GM18507 (cell line): ENCODE results near the gene MAS1L.

ENCODE experiments used
- DNase-seq: peaks from one replicate; pipeline ENCODE4 v3.0.0; 2011; ENCODE audit warnings: low read depth; ENCODE audit not compliant: insufficient read length; ENCODE audit errors: extremely low spot score
- FAIRE-seq: peaks from 2 replicates; lab custom pipeline; 2011; peaks lifted over from hg19 to GRCh38; lab: Jason Lieb, UNC

MAS1L gene

DNA sequence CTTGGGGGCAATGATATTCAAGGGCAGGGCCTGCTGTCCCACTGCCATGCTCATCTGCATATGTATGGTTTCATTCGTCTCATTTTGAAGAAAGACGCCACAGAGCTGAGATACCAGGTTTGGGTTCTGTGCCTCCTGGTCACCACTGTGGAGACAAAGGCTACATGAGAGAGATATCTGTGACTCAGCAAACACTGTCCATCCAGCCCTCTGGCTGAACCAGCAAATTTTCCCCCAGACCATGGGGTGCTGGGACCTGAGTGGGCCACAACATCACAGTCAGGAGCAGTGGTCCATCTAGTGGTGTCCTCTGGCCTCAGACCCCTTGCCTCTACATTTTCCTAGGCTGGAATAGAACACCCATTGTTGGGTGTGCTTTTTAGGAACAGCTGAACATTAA, at the start of gene MAS1L:
MAS1L (minus strand) TSS at position 297 of the 400 bp plus-strand sequence; CDS start at position 243, 54 bp downstream.
- DNase-seq, result no peak
- no peak for FAIRE-seq

DNA sequence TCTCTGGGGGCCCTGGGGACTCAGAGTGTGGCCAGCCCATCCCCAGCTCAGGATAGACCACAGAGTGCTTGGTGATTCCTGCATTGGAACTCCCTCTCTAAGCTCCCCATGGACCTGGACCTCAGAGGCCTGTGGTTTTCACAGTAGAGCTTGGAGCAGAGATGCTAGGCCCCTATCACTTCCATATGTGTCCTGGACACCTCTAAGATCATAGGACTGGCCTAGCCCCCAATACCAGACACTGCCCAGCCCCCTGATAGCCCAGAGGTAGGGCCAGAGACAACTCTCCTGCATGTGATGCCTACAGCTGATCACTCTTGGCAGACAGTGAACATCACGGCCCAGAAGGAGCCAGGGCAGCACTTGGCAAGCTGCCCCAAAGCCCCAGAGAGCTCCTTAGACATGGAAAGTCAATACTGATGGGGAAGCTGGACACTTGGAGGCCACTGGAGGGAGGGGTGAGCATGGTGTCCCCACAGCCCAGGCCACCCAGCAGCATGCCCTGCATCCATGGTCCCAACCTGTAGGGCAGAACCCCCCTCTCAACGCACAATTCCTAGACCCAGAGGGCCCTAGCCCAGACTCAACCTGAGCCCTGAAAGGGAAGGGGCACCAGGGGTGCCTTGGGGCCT, 44.7 kb upstream of the MAS1L start:
- FAIRE-seq (no peak), DNase-seq (no peak)

GRCh38 chr6:29531668-29532067, 43.9 kb upstream of the MAS1L start:
- DNase-seq, result no peak
- FAIRE-seq, result no peak

DNA sequence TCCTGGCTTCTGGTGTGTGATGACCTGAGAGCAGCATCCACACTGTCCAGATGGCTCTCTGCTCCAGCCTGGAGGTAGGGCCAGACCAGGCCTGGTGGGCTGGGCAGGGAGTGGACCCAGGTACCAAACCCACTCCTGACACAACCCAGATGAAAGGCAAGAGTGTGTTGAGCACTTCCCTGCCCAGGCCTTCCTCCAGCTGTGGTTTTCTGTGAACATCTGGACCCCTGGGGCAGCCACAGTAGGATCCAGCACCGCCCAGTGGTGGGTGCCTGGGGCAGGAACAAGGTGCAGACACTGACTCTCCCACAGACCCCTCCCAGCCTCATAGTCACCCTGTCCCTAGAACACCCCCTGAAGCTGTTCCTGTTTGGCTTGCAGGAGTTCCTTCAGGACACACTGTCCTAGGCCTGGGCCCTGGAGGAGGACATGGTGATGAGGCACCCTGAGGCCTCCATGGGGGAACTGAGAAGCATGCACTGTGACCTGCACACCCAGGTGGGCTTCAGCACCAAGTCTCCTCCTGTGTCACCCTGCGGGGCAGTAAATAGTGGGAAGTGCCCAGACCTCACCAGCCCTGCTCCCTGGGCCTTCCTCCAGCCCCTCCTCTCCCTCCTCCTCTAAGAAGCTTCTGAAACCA, 43.0 kb upstream of the MAS1L start:
- DNase-seq (no peak), FAIRE-seq (no peak)

DNA sequence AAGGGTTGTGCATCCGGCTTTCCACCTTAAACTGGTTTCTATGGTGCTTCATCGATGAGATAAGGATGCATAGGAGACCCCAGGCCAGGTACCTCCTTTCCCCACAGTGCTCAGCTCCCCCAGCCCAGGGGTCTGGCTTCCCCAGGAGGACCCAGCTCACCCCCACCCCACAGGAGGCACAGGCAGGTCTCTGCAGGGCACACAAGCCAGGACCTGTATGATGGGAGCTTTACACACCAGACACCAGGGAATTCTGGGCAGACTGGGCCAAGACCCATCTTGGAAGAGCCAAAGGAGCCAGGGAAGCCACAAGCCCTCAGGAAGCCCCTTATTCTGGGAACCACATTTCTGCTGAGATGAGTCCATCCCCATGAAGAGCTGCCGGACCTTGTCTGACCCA, 42.2 kb upstream of the MAS1L start:
- FAIRE-seq, result no peak
- no peak for DNase-seq

GRCh38 chr6:29528988-29529560, 41.3 kb upstream of the MAS1L start:
- FAIRE-seq (no peak), DNase-seq (no peak)

DNA sequence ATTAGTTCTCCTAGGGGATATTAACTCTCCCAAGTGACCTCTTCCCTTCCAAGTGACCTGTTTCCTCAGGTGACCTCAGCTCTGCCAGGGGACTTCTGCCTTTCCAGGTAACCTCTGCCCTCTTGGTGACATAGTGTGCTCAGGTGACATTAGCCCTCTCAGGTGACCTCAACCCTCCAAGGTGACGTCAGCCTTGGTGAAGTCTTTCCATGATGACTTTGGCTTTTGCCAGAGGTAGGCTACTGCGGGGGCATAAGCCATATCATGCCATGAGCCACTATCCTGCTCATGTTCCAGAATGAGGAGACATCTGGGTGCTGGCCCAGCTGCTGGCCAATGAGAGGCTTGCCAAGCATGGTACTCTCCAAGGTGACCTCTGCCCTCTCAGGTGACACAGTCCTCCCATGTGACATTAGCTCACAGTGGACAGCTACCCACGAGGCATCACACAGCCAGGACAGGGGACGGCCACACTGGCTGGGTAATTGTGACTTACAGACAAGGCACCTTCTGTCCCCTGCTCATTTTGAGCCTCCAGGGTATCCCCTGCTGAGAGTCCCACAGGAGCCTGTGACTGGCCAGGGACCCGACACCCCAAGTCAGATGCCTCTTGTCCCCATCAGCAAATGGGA, 40.7 kb upstream of the MAS1L start:
- FAIRE-seq (no peak), DNase-seq (no peak)

GRCh38 chr6:29527564-29527963, 39.8 kb upstream of the MAS1L start:
- no peak for DNase-seq
- no peak for FAIRE-seq

GRCh38 chr6:29527126-29527525, 39.4 kb upstream of the MAS1L start:
- FAIRE-seq (no peak), DNase-seq (no peak)

GRCh38 chr6:29525311-29525639, 37.5 kb upstream of the MAS1L start:
- DNase-seq (no peak), FAIRE-seq (no peak)

GRCh38 chr6:29524444-29525310, 36.9 kb upstream of the MAS1L start:
- no peak for FAIRE-seq
- no peak for DNase-seq

- FAIRE-seq, result no peak
- no peak for DNase-seq
Observed at GRCh38 chr6:29524044-29524443, 36.3 kb upstream of the MAS1L start.

DNA sequence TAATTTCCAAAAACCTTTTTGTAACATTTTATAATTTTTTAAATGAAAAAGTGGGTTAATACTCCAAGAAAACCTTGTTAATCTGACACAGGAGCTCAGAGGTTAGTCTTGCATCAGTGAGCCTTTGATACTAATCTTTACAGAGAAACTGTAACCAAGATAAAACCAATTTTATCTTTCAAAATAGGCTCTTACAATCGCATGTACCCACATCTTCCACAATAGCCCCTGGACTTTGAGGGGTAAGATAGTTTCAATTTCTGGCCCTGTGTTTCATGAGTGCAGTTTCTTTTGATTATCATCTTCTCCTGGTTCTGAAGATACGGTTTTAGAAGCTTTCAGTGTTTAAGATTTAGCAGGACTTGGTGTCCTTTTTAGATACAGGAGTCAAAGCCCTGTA, 34.5 kb upstream of the MAS1L start:
- no peak for FAIRE-seq

GRCh38 chr6:29521006-29521680, 33.4 kb upstream of the MAS1L start:
- DNase-seq (no peak), FAIRE-seq (no peak)

More for the DNA sequence above, 34.5 kb upstream of the MAS1L start:
- DNase-seq, result no peak

DNA sequence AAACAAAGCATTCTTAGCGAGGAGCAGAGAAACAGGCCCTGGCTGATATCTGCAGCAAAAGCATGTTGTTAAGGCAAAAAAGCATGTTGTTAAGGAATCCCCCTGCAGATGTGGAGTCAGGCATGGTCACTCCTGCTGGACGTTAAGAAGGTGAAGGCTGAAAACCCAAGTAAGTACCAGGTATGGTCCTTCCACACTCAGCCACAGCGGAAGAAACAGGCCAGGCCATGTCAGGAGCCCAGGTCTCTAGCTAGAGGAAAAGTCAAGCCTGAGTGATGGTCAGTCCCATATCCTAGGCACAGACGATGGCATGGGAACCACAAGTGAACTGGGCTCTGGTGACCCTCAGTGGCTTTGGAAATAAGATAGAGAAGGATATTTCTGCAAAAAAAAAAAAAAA, 32.5 kb upstream of the MAS1L start:
- DNase-seq, result no peak
- no peak for FAIRE-seq

- FAIRE-seq (no peak), DNase-seq (no peak)
Observed at GRCh38 chr6:29519291-29520010, 31.7 kb upstream of the MAS1L start.

- DNase-seq, result no peak
- FAIRE-seq, result no peak
Observed at GRCh38 chr6:29517728-29518440, 30.1 kb upstream of the MAS1L start.

DNA sequence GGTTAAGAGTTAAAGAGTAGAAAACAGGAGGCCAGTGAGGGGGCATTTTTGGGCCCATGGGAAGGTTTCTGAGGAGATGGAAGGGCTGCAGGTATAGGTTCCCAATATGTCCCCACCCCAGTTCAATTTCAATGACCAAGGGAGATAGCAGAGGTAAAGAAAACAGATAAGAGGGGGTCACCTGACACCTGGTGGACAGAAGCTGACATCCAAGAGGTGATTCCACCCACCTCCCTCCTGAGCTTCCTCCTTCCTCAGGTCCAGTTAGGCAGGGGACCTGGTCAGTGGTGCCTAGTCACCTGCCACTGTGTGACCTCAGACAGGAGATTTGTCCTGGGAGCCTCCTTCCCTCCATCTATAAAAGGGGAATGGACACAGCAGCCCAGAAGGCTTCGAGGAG, 29.5 kb upstream of the MAS1L start:
- FAIRE-seq (no peak), DNase-seq (no peak)
